ENCODE measurements around the gene WDR45B.

Gene WDR45B

GRCh38 chr17:82602986-82603710 lies 45.1 kb downstream of the WDR45B start:
- Histone ChIP-seq H3K27me3 (ENCODE audit: insufficient read depth, poor library complexity, severe bottlenecking) (no peaks in the 10 kb centered on the region), H3K36me3 (ENCODE audit: low read depth) (peaks cover 84% of the 10 kb centered on the region), H3K27ac (ENCODE audit: poor library complexity, severe bottlenecking) (no peak overlapping the region), H3K9me3 (ENCODE audit: severe bottlenecking) (no peaks in the 10 kb centered on the region), H3K4me3 (ENCODE audit: severe bottlenecking) (no peak overlapping the region), H3K4me1 (ENCODE audit: insufficient read depth, poor library complexity, severe bottlenecking) (no peaks in the 10 kb centered on the region)
- DNase-seq (ENCODE audit: low spot score) (no peak), ATAC-seq (ENCODE audit: low read depth) (no peak)
- TF ChIP-seq, protein P1, sequence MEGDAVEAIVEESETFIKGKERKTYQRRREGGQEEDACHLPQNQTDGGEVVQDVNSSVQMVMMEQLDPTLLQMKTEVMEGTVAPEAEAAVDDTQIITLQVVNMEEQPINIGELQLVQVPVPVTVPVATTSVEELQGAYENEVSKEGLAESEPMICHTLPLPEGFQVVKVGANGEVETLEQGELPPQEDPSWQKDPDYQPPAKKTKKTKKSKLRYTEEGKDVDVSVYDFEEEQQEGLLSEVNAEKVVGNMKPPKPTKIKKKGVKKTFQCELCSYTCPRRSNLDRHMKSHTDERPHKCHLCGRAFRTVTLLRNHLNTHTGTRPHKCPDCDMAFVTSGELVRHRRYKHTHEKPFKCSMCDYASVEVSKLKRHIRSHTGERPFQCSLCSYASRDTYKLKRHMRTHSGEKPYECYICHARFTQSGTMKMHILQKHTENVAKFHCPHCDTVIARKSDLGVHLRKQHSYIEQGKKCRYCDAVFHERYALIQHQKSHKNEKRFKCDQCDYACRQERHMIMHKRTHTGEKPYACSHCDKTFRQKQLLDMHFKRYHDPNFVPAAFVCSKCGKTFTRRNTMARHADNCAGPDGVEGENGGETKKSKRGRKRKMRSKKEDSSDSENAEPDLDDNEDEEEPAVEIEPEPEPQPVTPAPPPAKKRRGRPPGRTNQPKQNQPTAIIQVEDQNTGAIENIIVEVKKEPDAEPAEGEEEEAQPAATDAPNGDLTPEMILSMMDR (IDR thresholded peaks at IDR 0.05; ENCODE audit: poor library complexity, severe bottlenecking), result no peak

DNA sequence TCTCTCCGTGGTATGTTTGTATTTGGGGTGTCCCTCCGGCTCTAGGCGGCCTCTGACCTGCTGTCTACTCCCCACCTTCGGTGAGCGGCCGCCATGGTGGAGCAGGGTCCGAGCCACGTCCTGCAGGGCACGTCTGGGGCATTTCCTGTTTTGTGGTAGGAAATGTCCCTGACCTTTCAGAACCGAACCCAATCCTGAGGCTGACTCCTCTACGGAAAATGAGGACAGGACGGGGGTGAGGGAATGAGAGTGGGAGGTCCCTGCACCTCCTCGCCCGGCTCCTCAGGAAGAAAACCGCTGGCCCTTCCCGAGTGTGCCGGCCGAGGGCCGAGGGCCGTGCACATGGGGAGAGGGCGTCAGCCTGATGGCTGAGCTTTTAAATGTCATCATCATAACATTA lies 45.8 kb downstream of the WDR45B start:
- H3K27ac ChIP-seq (ENCODE audit: poor library complexity, severe bottlenecking), result no peak overlapping the region
- H3K4me1 ChIP-seq (ENCODE audit: insufficient read depth, poor library complexity, severe bottlenecking), result no peaks in the 10 kb centered on the region
- DNase-seq (ENCODE audit: low spot score), result no peak
- H3K27me3 ChIP-seq (ENCODE audit: insufficient read depth, poor library complexity, severe bottlenecking), result no peaks in the 10 kb centered on the region
- H3K4me3 ChIP-seq (ENCODE audit: severe bottlenecking), result no peak overlapping the region
- TF ChIP-seq, protein P1 (IDR thresholded peaks at IDR 0.05; ENCODE audit: poor library complexity, severe bottlenecking), result no peak
- peaks cover 84% of the 10 kb centered on the region for H3K36me3 ChIP-seq (ENCODE audit: low read depth)
- H3K9me3 ChIP-seq (ENCODE audit: severe bottlenecking), result no peaks in the 10 kb centered on the region
- no peak for ATAC-seq (ENCODE audit: low read depth)

GRCh38 chr17:82601447-82602000 lies 46.7 kb downstream of the WDR45B start:
- no peak for DNase-seq (ENCODE audit: low spot score)
- H3K4me1 ChIP-seq (ENCODE audit: insufficient read depth, poor library complexity, severe bottlenecking), result no peaks in the 10 kb centered on the region
- no peaks in the 10 kb centered on the region for H3K27me3 ChIP-seq (ENCODE audit: insufficient read depth, poor library complexity, severe bottlenecking)
- peaks cover 90% of the 10 kb centered on the region for H3K36me3 ChIP-seq (ENCODE audit: low read depth)
- no peak overlapping the region for H3K27ac ChIP-seq (ENCODE audit: poor library complexity, severe bottlenecking)
- H3K4me3 ChIP-seq (ENCODE audit: severe bottlenecking), result no peak overlapping the region
- H3K9me3 ChIP-seq (ENCODE audit: severe bottlenecking), result no peaks in the 10 kb centered on the region
- TF ChIP-seq, protein P1 (IDR thresholded peaks at IDR 0.05; ENCODE audit: poor library complexity, severe bottlenecking), result no peak
- ATAC-seq (ENCODE audit: low read depth), result no peak

DNA sequence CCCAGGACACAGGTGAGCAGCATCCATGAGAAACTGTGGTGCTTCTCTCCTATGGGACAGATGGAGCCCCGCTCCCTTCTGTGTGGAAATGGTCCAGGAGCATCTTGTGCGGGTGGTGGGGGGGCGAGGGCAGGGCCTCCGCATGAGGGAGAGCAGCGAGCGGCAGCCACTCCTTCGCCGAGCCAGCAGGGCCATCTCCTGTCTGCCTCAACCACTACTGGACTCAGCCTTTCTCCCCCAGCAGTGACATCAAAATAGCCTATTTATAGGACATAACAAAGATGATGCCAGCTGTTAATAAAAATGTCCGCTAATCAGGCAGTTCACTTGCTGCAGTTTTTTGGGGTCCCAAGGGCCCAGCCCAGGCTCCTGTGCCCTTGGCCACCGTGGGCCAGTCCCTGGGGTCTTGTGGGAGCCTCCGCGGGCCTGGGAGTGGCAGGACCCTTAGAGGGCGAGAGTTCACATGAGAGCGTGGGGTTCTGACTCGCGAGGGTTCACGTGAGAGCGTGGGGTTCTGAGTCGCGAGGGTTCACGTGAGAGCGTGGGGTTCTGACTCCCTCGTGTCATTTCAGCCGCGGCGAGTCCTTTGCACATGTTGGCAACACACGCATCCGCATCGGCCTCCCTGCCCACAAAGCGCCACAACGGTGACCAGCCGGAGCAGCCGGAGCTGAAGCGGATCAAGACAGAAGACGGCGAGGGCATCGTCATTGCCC lies 47.4 kb downstream of the WDR45B start:
- H3K4me3 ChIP-seq (ENCODE audit: severe bottlenecking), result no peak overlapping the region
- no peaks in the 10 kb centered on the region for H3K9me3 ChIP-seq (ENCODE audit: severe bottlenecking)
- DNase-seq (ENCODE audit: low spot score) (no peak), ATAC-seq (ENCODE audit: low read depth) (no peak)
- no peak overlapping the region for H3K27ac ChIP-seq (ENCODE audit: poor library complexity, severe bottlenecking)
- TF ChIP-seq, protein P1 (IDR thresholded peaks at IDR 0.05; ENCODE audit: poor library complexity, severe bottlenecking), result no peak
- no peaks in the 10 kb centered on the region for H3K27me3 ChIP-seq (ENCODE audit: insufficient read depth, poor library complexity, severe bottlenecking)
- no peaks in the 10 kb centered on the region for H3K4me1 ChIP-seq (ENCODE audit: insufficient read depth, poor library complexity, severe bottlenecking)
- H3K36me3 ChIP-seq (ENCODE audit: low read depth), result peaks cover 90% of the 10 kb centered on the region
